Duodenal mucosa (tissue), 2 donors: ENCODE results near the gene SLC18A2.
"Not testable (repeated sequence)": the region's sequence is repeated elsewhere in the genome, so short reads cannot be mapped to it uniquely, and the experiment has no call there.

Experiments
- H3K27ac ChIP-seq: one replicate; pipeline ENCODE4 v1.7.0; 2013; ENCODE audit warnings: low read depth, low read length
- H3K27me3 ChIP-seq, 2 donors: one replicate each; pipeline ENCODE4 v1.7.0; 2013; ENCODE audit warnings: low read length in 2 of 2, control low read depth in 1 of 2; ENCODE audit not compliant: insufficient read depth in 2 of 2, control insufficient read depth in 1 of 2
- H3K36me3 ChIP-seq, 2 donors: one replicate each; pipeline ENCODE4 v1.7.0; 2013; ENCODE audit warnings: low read length in 2 of 2, control low read depth in 1 of 2; ENCODE audit not compliant: insufficient read depth in 2 of 2, control insufficient read depth in 1 of 2
- H3K4me1 ChIP-seq, 2 donors: one replicate each; pipeline ENCODE4 v1.7.0; 2013; ENCODE audit warnings: low read length in 2 of 2, control low read depth in 1 of 2; ENCODE audit not compliant: insufficient read depth in 2 of 2, control insufficient read depth in 1 of 2
- H3K4me3 ChIP-seq, 2 donors: one replicate each; pipeline ENCODE4 v1.7.0; 2013; ENCODE audit warnings: low read length in 2 of 2, low read depth in 1 of 2
- H3K9ac ChIP-seq, 2 donors: one replicate each; pipeline ENCODE4 v1.7.0; 2013; ENCODE audit warnings: low read length in 2 of 2, low read depth in 1 of 2
- H3K9me3 ChIP-seq, 2 donors: one replicate each; pipeline ENCODE4 v1.7.0; 2013; ENCODE audit warnings: low read length in 2 of 2, control low read depth in 1 of 2; ENCODE audit not compliant: control insufficient read depth in 1 of 2

The SLC18A2 gene

GRCh38 chr10:117230107-117230506 is 10.8 kb upstream of the SLC18A2 start:
- not testable (repeated sequence) for H3K4me1 ChIP-seq, H3K36me3 ChIP-seq, H3K4me3 ChIP-seq, H3K9ac ChIP-seq, H3K9me3 ChIP-seq, H3K27ac ChIP-seq
- H3K27me3 ChIP-seq = peaks cover 20 to 21% of the 10 kb centered on the region in 2 donors

- Histone ChIP-seq H3K27me3 (peaks cover 24 to 33% of the 10 kb centered on the region in 2 donors), H3K9me3 (no peaks in the 10 kb centered on the region), H3K4me3 (no peak overlapping the region), H3K4me1 (no peaks in the 10 kb centered on the region), H3K27ac (no peak overlapping the region), H3K36me3 (no peaks in the 10 kb centered on the region), H3K9ac (no peak overlapping the region)
These were observed 3.4 kb upstream of the SLC18A2 start for GRCh38 chr10:117237401-117237991.

DNA sequence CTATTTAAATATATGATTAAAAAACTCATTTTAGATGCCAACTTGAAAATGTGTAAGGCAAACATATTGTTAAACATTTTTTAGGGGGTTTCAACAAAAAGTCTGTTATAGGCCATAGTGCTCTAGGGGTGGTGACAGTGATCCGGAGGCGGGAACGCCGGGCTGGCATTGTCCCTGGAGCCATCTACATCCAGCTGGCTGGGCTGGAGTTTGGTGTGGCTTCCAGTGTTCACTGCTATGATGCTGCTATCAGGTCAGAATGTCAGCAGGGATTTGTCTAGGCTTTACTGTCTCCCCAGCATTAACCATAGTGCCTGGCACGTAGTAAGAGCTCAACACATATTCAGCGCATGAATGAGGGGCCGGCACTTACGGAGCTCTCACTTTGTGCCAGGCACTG is 1.9 kb upstream of the SLC18A2 start:
- H3K27me3 ChIP-seq = peaks cover 23 to 40% of the 10 kb centered on the region in 2 donors

GRCh38 chr10:117239721-117240620 is 943 bp upstream of the SLC18A2 start:
- no peaks in the 10 kb centered on the region for H3K36me3 ChIP-seq
- no peak overlapping the region for H3K4me3 ChIP-seq
- no peak overlapping the region for H3K27ac ChIP-seq
- H3K4me1 ChIP-seq = no peaks in the 10 kb centered on the region
- H3K9me3 ChIP-seq = no peaks in the 10 kb centered on the region
- H3K9ac ChIP-seq = no peak overlapping the region
- peaks cover 25 to 35% of the 10 kb centered on the region in 2 donors for H3K27me3 ChIP-seq

More for the DNA sequence above, 1.9 kb upstream of the SLC18A2 start:
- Histone ChIP-seq H3K36me3 (no peaks in the 10 kb centered on the region), H3K9me3 (no peaks in the 10 kb centered on the region), H3K27ac (no peak overlapping the region), H3K4me3 (no peak overlapping the region), H3K4me1 (no peaks in the 10 kb centered on the region), H3K9ac (no peak overlapping the region)

- H3K27me3 ChIP-seq = peaks cover 19 to 27% of the 10 kb centered on the region in 2 donors
These were observed 888 bp downstream of the SLC18A2 start for GRCh38 chr10:117241541-117242462.

DNA sequence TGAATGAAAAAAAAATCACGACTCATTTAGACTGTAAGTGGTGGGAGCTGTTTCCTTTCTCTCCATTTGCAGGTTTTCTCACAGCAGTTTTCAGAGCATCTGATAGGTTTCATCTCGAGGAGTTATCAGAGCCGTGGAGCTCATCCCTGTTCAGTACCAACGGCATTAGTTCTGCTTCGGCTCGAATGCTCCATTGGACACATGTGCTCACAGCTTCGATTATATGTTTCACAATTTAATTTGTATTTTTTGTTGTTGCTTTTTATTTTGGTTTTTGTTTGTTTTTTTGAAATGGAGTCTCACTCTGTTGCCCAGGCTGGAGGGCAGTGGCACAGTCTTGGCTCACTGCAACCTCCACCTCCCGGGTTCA is 1.5 kb downstream of the SLC18A2 start:
- no peak overlapping the region for H3K9ac ChIP-seq
- no peak overlapping the region for H3K4me3 ChIP-seq
- no peaks in the 10 kb centered on the region for H3K36me3 ChIP-seq
- no peaks in the 10 kb centered on the region for H3K4me1 ChIP-seq
- peaks cover 24 to 27% of the 10 kb centered on the region in 2 donors for H3K27me3 ChIP-seq
- no peaks in the 10 kb centered on the region for H3K9me3 ChIP-seq
- no peak overlapping the region for H3K27ac ChIP-seq

More at GRCh38 chr10:117241541-117242462, 888 bp downstream of the SLC18A2 start:
- Histone ChIP-seq H3K9me3 (no peaks in the 10 kb centered on the region), H3K4me1 (no peaks in the 10 kb centered on the region), H3K36me3 (no peaks in the 10 kb centered on the region), H3K4me3 (no peak overlapping the region), H3K27ac (no peak overlapping the region), H3K9ac (no peak overlapping the region)

DNA sequence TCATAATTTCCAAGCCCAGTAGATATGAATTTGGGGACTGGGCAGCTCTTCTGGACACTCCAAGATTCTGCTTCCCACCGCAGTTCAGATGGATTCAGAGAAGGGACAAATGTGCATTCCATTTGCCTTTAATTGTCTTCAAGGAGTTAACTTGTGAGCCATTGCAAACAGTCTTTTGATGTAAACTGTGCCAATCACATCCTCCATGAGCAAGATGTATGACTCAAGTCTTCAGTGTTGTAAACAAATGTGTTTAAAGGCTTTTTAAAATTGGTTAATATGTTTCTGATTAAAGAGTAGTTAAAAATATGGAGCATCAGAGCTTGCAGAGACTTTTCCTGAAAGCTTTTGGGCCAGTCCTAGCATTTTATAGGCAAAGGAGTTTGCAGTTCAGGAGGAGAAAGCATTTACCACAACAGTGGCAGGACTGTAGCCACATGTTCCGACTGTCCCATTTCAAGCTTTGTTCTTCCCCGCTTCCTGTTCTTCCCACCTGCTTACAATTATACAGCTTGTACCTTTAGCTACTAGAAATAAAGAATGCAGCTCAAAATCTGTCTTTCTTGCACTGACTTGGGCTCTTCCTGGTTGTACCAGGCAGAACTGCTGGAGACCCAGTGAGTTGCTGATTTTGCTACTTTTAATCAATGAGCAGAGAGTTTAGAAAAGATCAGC is 6.2 kb downstream of the SLC18A2 start:
- H3K4me3 ChIP-seq = no peak overlapping the region
- H3K4me1 ChIP-seq = no peaks in the 10 kb centered on the region
- H3K36me3 ChIP-seq = no peaks in the 10 kb centered on the region
- H3K9ac ChIP-seq = no peak overlapping the region
- no peaks in the 10 kb centered on the region for H3K9me3 ChIP-seq
- H3K27ac ChIP-seq = no peak overlapping the region
- peaks cover 15 to 20% of the 10 kb centered on the region in 2 donors for H3K27me3 ChIP-seq

- H3K9ac ChIP-seq = no peak overlapping the region
- H3K27ac ChIP-seq = no peak overlapping the region
- no peak overlapping the region for H3K4me3 ChIP-seq
- no peaks in the 10 kb centered on the region for H3K4me1 ChIP-seq
- peaks cover 13 to 15% of the 10 kb centered on the region in 2 donors for H3K27me3 ChIP-seq
- no peaks in the 10 kb centered on the region for H3K9me3 ChIP-seq
- H3K36me3 ChIP-seq = no peaks in the 10 kb centered on the region
These were observed 8.0 kb downstream of the SLC18A2 start for GRCh38 chr10:117248750-117249465.

DNA sequence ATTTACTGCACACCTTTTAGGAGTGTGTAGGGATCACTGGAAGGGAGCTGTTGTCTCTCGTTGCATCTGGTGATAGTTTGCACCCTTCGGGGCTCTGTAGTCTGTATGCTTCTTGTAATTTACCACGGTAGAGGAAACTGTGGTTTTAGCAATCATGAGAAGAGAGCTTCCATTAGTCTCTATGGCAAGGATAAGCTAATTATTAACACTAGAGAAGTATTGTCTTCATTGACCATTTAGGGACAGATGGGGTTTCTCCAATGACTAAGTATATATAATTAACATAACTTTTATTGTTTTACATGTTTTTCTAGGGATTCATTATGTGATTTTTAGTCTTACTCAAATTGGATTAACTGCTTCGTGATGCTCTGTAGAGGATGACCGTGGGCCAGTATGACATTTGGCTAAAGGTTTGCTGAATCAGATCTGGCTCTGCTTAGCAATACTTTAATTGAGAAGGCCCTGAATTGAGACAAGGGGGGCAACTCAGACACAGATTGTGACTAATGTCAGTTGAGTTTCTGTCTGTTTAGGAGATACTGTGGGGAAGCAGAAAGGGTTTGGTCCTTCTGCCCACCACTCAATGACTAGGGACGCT is 8.7 kb downstream of the SLC18A2 start:
- no peak overlapping the region for H3K27ac ChIP-seq
- H3K9me3 ChIP-seq = no peaks in the 10 kb centered on the region
- no peak overlapping the region for H3K4me3 ChIP-seq
- H3K4me1 ChIP-seq = no peaks in the 10 kb centered on the region
- no peaks in the 10 kb centered on the region for H3K36me3 ChIP-seq
- H3K9ac ChIP-seq = no peak overlapping the region
- H3K27me3 ChIP-seq = peaks cover 12 to 13% of the 10 kb centered on the region in 2 donors
